Activated T-helper 1 cell treated with Interleukin-2 at 50 U/mL for 16 hours (primary cell): ENCODE results near the gene VSIG2.
"Not testable (repeated sequence)": the region's sequence is repeated elsewhere in the genome, so short reads cannot be mapped to it uniquely, and the experiment has no call there.

Experiments
- DNase-seq: peaks from one replicate; pipeline ENCODE4 v3.0.0-alpha.2; 2020; ENCODE audit warnings: low read depth

VSIG2 gene

GRCh38 chr11:124751741-124752470 lies at the start of gene VSIG2:
VSIG2 (minus strand) TSS chr11:124752255; CDS start chr11:124752137, 118 bp downstream.
- no peak for DNase-seq

- no peak for DNase-seq
Measured at GRCh38 chr11:124801014-124801413, 49.0 kb upstream of the VSIG2 start.

- DNase-seq = peak; percentile 73
Measured at GRCh38 chr11:124800226-124800929, 48.3 kb upstream of the VSIG2 start, which contains the start of gene MSANTD2. MSANTD2 (minus strand) TSS chr11:124800406; CDS start chr11:124800380, 26 bp downstream.

- DNase-seq = peak; percentile 35
Measured at GRCh38 chr11:124799348-124800225, 47.5 kb upstream of the VSIG2 start.

GRCh38 chr11:124798991-124799347 lies 46.9 kb upstream of the VSIG2 start:
- DNase-seq = no peak

- DNase-seq = no peak
Measured at GRCh38 chr11:124796312-124796711, 44.3 kb upstream of the VSIG2 start.

- no peak for DNase-seq
Measured at GRCh38 chr11:124793466-124794278, 41.6 kb upstream of the VSIG2 start.

GRCh38 chr11:124791626-124792341 lies 39.7 kb upstream of the VSIG2 start:
- no peak for DNase-seq

- DNase-seq = no peak
Measured at GRCh38 chr11:124788521-124788920, 36.5 kb upstream of the VSIG2 start.

GRCh38 chr11:124784051-124784450 lies 32.0 kb upstream of the VSIG2 start:
- DNase-seq = no peak

- no peak for DNase-seq
Measured at GRCh38 chr11:124783002-124783401, 30.9 kb upstream of the VSIG2 start.

GRCh38 chr11:124779568-124779967 lies 27.5 kb upstream of the VSIG2 start:
- no peak for DNase-seq

GRCh38 chr11:124778281-124778680 lies 26.2 kb upstream of the VSIG2 start:
- DNase-seq = no peak

GRCh38 chr11:124776865-124777645 lies 25.0 kb upstream of the VSIG2 start:
- no peak for DNase-seq

GRCh38 chr11:124770959-124771358 lies 18.9 kb upstream of the VSIG2 start:
- not testable (repeated sequence) for DNase-seq

GRCh38 chr11:124769806-124770774 lies 18.0 kb upstream of the VSIG2 start:
- no peak for DNase-seq

GRCh38 chr11:124768914-124769313 lies 16.9 kb upstream of the VSIG2 start:
- DNase-seq = no peak

GRCh38 chr11:124766156-124766555 lies 14.1 kb upstream of the VSIG2 start:
- DNase-seq = no peak
